Measurements from ENCODE around the gene CLCN5. TPM values are rescaled to one million over a fixed set of nuclear protein-coding genes. Genes with fewer than 3 reads are reported as not detected.

Gene CLCN5
- total RNA-seq (3.6 and 4.9 TPM in 2 replicates), polyA plus RNA-seq (2.9 and 3.4 TPM in 2 replicates), polyA minus RNA-seq (ENCODE audit: low replicate concordance) (1.5 and 4.0 TPM in 2 replicates)
- 2.2 and 2.7 TPM in 2 replicates for polyA plus RNA-seq (2012)

GRCh38 chrX:49922291-49923241, at the start of gene CLCN5:
TSS of gene CLCN5 (plus strand) at chrX:49922596. CDS start at chrX:49925299, 2,703 bp downstream.
- Histone ChIP-seq H3K4me2 (ENCODE audit: extremely low read depth, insufficient read depth, low read length) (peak within 1 kb of the TSS; percentile 79), H3K4me3 (replicated peaks in 1 of 4; ENCODE audit: control extremely low read depth in 1 of 4, insufficient read depth in 1 of 4, low read depth in 3 of 4, low read length in 4 of 4) (peak within 1 kb of the TSS; percentile 64 to 84 (median 68)), H2AFZ (ENCODE audit: low read length) (peak within 1 kb of the TSS; percentile 71), H3K9ac (ENCODE audit: insufficient read depth, low read length) (peak within 1 kb of the TSS; percentile 67), H3K79me2 (ENCODE audit: control insufficient read depth, insufficient read depth, low read length) (no peaks in the 10 kb centered on the region), H3K36me3 (ENCODE audit: control insufficient read depth, insufficient read depth, low read length) (no peaks in the 10 kb centered on the region), H3K4me1 (ENCODE audit: control insufficient read depth, extremely low read depth, insufficient read depth, low read length) (no peaks in the 10 kb centered on the region), H3K27ac (ENCODE audit: insufficient read depth, low read length) (peak within 1 kb of the TSS; percentile 28), H3K27me3 (ENCODE audit: control insufficient read depth, insufficient read depth, low read length) (no peaks in the 10 kb centered on the region), H4K20me1 (ENCODE audit: control insufficient read depth, extremely low read depth, insufficient read depth, low read length) (no peaks in the 10 kb centered on the region), H3K9me3 (ENCODE audit: control insufficient read depth, insufficient read depth, low read depth, low read length) (no peaks in the 10 kb centered on the region)
- TF ChIP-seq CTCF (conservative IDR thresholded peaks at IDR 0.05 in 1 of 2, IDR thresholded peaks at IDR 0.05 in 1 of 2; ENCODE audit: low read depth in 1 of 2, low read length in 2 of 2) (no peak), EZH2 (IDR thresholded peaks at IDR 0.05; ENCODE audit: low read length, missing control alignments) (no peak)
- DNase-seq (ENCODE audit: low read depth in 2 of 2) = peak; percentile 88 to 94

- H3K36me3 ChIP-seq (ENCODE audit: control insufficient read depth, insufficient read depth, low read length) = no peaks in the 10 kb centered on the region
- no peaks in the 10 kb centered on the region for H4K20me1 ChIP-seq (ENCODE audit: control insufficient read depth, extremely low read depth, insufficient read depth, low read length)
- H3K9me3 ChIP-seq (ENCODE audit: control insufficient read depth, insufficient read depth, low read depth, low read length) = no peaks in the 10 kb centered on the region
- TF ChIP-seq EZH2 (IDR thresholded peaks at IDR 0.05; ENCODE audit: low read length, missing control alignments) = no peak
- TF ChIP-seq CTCF (conservative IDR thresholded peaks at IDR 0.05 in 1 of 2, IDR thresholded peaks at IDR 0.05 in 1 of 2; ENCODE audit: low read depth in 1 of 2, low read length in 2 of 2) = peak; percentile 20 to 37
- DNase-seq (ENCODE audit: low read depth in 2 of 2) = peak; percentile 7 to 22
- H3K27me3 ChIP-seq (ENCODE audit: control insufficient read depth, insufficient read depth, low read length) = no peaks in the 10 kb centered on the region
- no peak overlapping the region for H3K4me2 ChIP-seq (ENCODE audit: extremely low read depth, insufficient read depth, low read length)
- no peaks in the 10 kb centered on the region for H3K4me1 ChIP-seq (ENCODE audit: control insufficient read depth, extremely low read depth, insufficient read depth, low read length)
- no peak overlapping the region for H3K9ac ChIP-seq (ENCODE audit: insufficient read depth, low read length)
- no peak overlapping the region for H3K4me3 ChIP-seq (replicated peaks in 1 of 4; ENCODE audit: control extremely low read depth in 1 of 4, insufficient read depth in 1 of 4, low read depth in 3 of 4, low read length in 4 of 4)
- H2AFZ ChIP-seq (ENCODE audit: low read length) = no peak overlapping the region
- no peak overlapping the region for H3K27ac ChIP-seq (ENCODE audit: insufficient read depth, low read length)
- H3K79me2 ChIP-seq (ENCODE audit: control insufficient read depth, insufficient read depth, low read length) = no peaks in the 10 kb centered on the region
These were observed 45.6 kb upstream of the CLCN5 start for GRCh38 chrX:49876750-49877149.

- H3K9me3 ChIP-seq (ENCODE audit: control insufficient read depth, insufficient read depth, low read depth, low read length) = no peaks in the 10 kb centered on the region
- H3K4me3 ChIP-seq (replicated peaks in 1 of 4; ENCODE audit: control extremely low read depth in 1 of 4, insufficient read depth in 1 of 4, low read depth in 3 of 4, low read length in 4 of 4) = no peak overlapping the region
- no peaks in the 10 kb centered on the region for H3K79me2 ChIP-seq (ENCODE audit: control insufficient read depth, insufficient read depth, low read length)
- DNase-seq (ENCODE audit: low read depth in 2 of 2) = no peak
- no peak for TF ChIP-seq CTCF (conservative IDR thresholded peaks at IDR 0.05 in 1 of 2, IDR thresholded peaks at IDR 0.05 in 1 of 2; ENCODE audit: low read depth in 1 of 2, low read length in 2 of 2)
- no peak for TF ChIP-seq EZH2 (IDR thresholded peaks at IDR 0.05; ENCODE audit: low read length, missing control alignments)
- H3K36me3 ChIP-seq (ENCODE audit: control insufficient read depth, insufficient read depth, low read length) = no peaks in the 10 kb centered on the region
- no peak overlapping the region for H3K4me2 ChIP-seq (ENCODE audit: extremely low read depth, insufficient read depth, low read length)
- no peaks in the 10 kb centered on the region for H4K20me1 ChIP-seq (ENCODE audit: control insufficient read depth, extremely low read depth, insufficient read depth, low read length)
- H3K27ac ChIP-seq (ENCODE audit: insufficient read depth, low read length) = no peak overlapping the region
- H3K9ac ChIP-seq (ENCODE audit: insufficient read depth, low read length) = no peak overlapping the region
- no peaks in the 10 kb centered on the region for H3K27me3 ChIP-seq (ENCODE audit: control insufficient read depth, insufficient read depth, low read length)
- H3K4me1 ChIP-seq (ENCODE audit: control insufficient read depth, extremely low read depth, insufficient read depth, low read length) = no peaks in the 10 kb centered on the region
- no peak overlapping the region for H2AFZ ChIP-seq (ENCODE audit: low read length)
These were observed 44.8 kb upstream of the CLCN5 start for GRCh38 chrX:49877397-49878101.

All from fibroblast of lung (primary cell).